ENCODE measurements around the gene DESI2. TPM values are rescaled to one million over a fixed set of nuclear protein-coding genes. Genes with fewer than 3 reads are reported as not detected.

The DESI2 gene
- total RNA-seq (2014; rRNA removed; shearing (Covaris generic)): 132 and 149 TPM in 2 replicates

GRCh38 chr1:244652623-244653438 is at the start of gene DESI2:
Gene DESI2, plus strand, starts transcription at chr1:244653126. Its CDS starts 188 bp downstream, at chr1:244653314.
- peak; percentile 97 for DNase-seq
- Histone ChIP-seq H3K27me3 (ENCODE audit: control insufficient read depth, insufficient read depth, low read length) (no peaks in the 10 kb centered on the region), H3K4me3 (ENCODE audit: insufficient read depth, low read depth, low read length) (peak within 1 kb of the TSS; percentile 99), H3K36me3 (replicated peaks; ENCODE audit: control insufficient read depth, insufficient read depth, low read length) (0 out of 2 replicates have a peak, but pooled peaks cover 1% of the 10 kb centered on the region)

GRCh38 chr1:244603498-244603897 is 49.4 kb upstream of the DESI2 start:
- DNase-seq: no peak
- Histone ChIP-seq H3K36me3 (replicated peaks; ENCODE audit: control insufficient read depth, insufficient read depth, low read length) (no peaks in the 10 kb centered on the region), H3K4me3 (ENCODE audit: insufficient read depth, low read depth, low read length) (no peak overlapping the region), H3K27me3 (ENCODE audit: control insufficient read depth, insufficient read depth, low read length) (no peaks in the 10 kb centered on the region)

DNA sequence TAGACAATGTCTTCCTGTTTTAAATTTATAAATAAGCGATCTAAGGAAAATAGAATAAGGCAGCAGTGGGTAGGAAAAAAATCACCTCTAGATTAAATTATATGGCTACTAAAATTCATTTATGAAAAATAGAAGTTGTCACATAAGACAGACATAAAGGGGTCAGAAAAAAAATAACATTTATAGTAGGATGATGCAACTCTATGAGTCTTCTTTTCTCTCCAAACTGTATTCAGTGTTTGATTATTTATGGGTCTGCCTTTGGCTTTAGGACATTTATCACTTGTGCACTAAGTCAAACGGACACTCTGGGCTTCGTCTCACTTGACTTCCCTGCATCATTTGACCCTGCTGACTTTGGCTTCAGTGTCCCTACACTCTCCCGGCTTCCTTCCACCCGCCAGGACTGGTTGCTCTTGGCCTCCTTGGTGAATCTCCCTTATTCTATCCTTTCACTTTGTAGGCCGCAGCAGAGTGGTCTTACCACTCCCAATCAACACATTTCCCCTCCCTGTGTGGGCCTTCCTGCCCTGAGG is 47.0 kb upstream of the DESI2 start:
- Histone ChIP-seq H3K27me3 (ENCODE audit: control insufficient read depth, insufficient read depth, low read length) (no peaks in the 10 kb centered on the region), H3K4me3 (ENCODE audit: insufficient read depth, low read depth, low read length) (no peak overlapping the region), H3K36me3 (replicated peaks; ENCODE audit: control insufficient read depth, insufficient read depth, low read length) (no peaks in the 10 kb centered on the region)
- DNase-seq: no peak

DNA sequence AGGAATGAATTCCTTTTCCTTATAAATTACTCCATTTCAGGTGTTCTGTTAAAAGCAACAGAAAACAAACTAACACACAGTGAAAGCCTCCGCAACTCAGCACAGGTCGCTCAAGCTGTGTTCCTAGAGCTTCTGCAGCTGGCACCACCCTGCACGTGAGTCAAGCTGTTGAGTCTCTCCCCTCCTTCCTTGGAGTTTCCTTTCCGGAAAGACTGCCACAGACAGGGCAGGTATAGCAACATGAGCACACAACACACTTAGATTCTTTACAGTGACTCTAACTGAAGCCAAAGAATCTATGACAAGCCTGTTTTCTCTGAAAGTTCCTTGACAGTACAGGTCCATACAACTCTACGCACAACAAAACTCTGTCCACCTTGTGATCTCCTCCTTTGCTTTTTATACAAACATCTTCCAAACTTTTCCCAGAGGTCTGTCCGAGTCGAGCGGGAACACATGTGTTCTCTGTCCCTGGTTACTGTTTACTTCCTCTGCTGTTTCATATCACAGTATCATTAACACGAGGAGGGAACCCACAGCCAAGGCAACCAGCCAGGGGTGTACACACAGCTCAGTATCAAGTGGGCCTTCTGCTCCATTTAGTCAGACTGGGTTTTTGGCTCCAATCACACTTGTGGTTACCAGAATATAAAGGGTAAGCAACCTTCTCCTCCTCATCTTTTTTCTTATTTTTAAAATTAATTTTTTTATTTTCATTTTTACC is 38.7 kb upstream of the DESI2 start:
- DNase-seq: no peak
- no peaks in the 10 kb centered on the region for H3K27me3 ChIP-seq (ENCODE audit: control insufficient read depth, insufficient read depth, low read length)
- H3K4me3 ChIP-seq (ENCODE audit: insufficient read depth, low read depth, low read length): no peak overlapping the region
- no peaks in the 10 kb centered on the region for H3K36me3 ChIP-seq (replicated peaks; ENCODE audit: control insufficient read depth, insufficient read depth, low read length)

DNA sequence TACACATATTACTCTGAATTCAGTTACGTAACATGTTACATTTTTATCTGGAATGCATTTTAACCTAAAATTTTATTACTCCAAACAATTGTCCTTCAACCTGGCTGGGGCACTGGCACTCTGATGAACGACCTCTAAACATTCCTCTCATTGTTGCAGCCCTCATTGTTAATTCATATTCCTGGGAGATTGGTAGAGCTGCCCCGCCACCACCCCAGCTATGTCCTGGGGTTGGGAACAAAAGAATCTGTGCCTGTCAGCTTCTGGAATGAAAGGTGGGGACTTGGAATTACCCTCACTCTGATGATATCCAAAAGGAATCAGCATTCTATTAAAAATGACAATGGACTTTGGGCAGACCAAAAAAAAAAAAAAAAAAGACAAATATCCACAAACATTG is 38.0 kb upstream of the DESI2 start:
- no peaks in the 10 kb centered on the region for H3K27me3 ChIP-seq (ENCODE audit: control insufficient read depth, insufficient read depth, low read length)
- no peak for DNase-seq
- H3K36me3 ChIP-seq (replicated peaks; ENCODE audit: control insufficient read depth, insufficient read depth, low read length): no peaks in the 10 kb centered on the region
- H3K4me3 ChIP-seq (ENCODE audit: insufficient read depth, low read depth, low read length): no peak overlapping the region

DNA sequence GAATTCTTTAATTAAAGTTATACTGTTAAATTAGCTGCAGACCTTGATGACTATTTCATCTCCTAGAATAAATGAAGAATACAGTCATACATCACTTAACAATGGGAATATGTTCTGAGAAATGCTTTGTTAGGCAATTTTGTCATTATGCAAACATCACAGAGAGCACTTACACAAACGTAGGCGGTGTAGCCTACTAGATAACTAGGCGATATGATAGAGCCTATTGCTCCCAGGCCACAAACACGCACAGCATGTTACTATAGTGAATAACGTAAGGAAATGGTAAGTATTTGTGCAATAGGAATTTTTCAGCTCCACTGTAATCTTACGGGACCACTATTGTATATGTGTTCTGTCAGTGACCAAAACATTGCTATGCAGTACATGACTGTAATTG is 37.6 kb upstream of the DESI2 start:
- DNase-seq: no peak
- Histone ChIP-seq H3K36me3 (replicated peaks; ENCODE audit: control insufficient read depth, insufficient read depth, low read length) (no peaks in the 10 kb centered on the region), H3K27me3 (ENCODE audit: control insufficient read depth, insufficient read depth, low read length) (no peaks in the 10 kb centered on the region)

DNA sequence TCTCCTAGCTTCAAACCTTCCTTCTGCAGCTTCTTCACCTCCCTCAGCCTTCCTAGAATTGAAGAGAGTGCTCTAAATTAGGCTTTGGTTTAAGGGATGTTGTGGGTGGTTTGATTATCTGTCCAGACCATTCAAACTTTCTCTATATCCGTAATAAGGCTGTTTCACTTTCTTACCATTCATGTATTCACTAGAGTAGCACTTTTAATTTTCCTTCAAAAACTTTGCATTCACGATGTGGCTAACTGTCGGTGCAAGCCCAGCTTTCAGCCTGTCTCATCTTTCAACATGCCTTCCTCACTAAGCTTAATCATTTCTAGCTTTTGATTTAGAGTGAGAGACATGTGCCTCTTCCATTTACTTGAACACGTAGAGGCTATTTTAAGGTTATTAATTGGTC is 26.2 kb upstream of the DESI2 start:
- Histone ChIP-seq H3K4me3 (ENCODE audit: insufficient read depth, low read depth, low read length) (no peak overlapping the region), H3K36me3 (replicated peaks; ENCODE audit: control insufficient read depth, insufficient read depth, low read length) (no peaks in the 10 kb centered on the region), H3K27me3 (ENCODE audit: control insufficient read depth, insufficient read depth, low read length) (no peaks in the 10 kb centered on the region)
- DNase-seq: no peak

More for the DNA sequence above, 37.6 kb upstream of the DESI2 start:
- no peak overlapping the region for H3K4me3 ChIP-seq (ENCODE audit: insufficient read depth, low read depth, low read length)

DNA sequence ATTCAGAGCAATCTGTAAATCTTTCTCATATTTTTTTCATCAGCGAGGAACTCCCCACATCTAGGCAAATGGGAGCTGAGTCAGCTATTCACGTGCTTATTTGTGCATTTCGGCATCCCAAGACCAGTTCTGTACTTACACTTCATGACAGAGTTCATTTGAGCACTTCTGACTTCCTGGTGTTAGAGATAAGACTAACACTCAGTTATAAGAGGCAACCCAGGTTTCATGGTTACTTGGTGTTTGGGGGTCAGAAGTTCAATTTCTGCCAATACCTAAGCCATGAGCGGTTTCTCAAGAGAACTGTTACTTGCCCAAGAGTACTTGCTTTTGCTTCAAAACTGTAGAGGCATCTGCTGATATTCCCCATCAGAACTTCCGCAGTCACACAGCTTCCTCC is 24.1 kb upstream of the DESI2 start:
- no peaks in the 10 kb centered on the region for H3K27me3 ChIP-seq (ENCODE audit: control insufficient read depth, insufficient read depth, low read length)
- H3K4me3 ChIP-seq (ENCODE audit: insufficient read depth, low read depth, low read length): no peak overlapping the region
- no peaks in the 10 kb centered on the region for H3K36me3 ChIP-seq (replicated peaks; ENCODE audit: control insufficient read depth, insufficient read depth, low read length)
- DNase-seq: no peak

DNA sequence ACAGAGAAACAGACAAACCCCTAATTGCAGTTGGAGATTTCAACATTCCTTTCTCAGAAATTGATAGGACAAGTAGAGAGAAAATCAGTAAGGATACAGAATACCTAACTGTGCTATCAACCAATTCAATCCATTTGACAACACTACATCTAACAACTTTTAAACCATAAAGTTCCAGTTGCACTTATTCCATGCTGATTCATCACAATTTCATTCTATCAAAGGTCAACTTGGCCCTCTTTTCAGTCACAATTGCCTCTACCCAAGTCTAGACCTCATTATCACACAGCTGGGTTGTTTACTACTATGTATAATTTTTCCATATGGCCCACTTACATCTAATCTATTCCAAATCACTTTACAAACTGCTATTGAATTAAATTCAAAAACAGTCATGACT is 19.8 kb upstream of the DESI2 start:
- no peak for DNase-seq
- Histone ChIP-seq H3K4me3 (ENCODE audit: insufficient read depth, low read depth, low read length) (no peak overlapping the region), H3K36me3 (replicated peaks; ENCODE audit: control insufficient read depth, insufficient read depth, low read length) (no peaks in the 10 kb centered on the region), H3K27me3 (ENCODE audit: control insufficient read depth, insufficient read depth, low read length) (no peaks in the 10 kb centered on the region)

- H3K36me3 ChIP-seq (replicated peaks; ENCODE audit: control insufficient read depth, insufficient read depth, low read length): no peaks in the 10 kb centered on the region
- no peak for DNase-seq
- H3K27me3 ChIP-seq (ENCODE audit: control insufficient read depth, insufficient read depth, low read length): no peaks in the 10 kb centered on the region
- no peak overlapping the region for H3K4me3 ChIP-seq (ENCODE audit: insufficient read depth, low read depth, low read length)
These were observed 18.4 kb upstream of the DESI2 start for GRCh38 chr1:244634546-244634945.

DNA sequence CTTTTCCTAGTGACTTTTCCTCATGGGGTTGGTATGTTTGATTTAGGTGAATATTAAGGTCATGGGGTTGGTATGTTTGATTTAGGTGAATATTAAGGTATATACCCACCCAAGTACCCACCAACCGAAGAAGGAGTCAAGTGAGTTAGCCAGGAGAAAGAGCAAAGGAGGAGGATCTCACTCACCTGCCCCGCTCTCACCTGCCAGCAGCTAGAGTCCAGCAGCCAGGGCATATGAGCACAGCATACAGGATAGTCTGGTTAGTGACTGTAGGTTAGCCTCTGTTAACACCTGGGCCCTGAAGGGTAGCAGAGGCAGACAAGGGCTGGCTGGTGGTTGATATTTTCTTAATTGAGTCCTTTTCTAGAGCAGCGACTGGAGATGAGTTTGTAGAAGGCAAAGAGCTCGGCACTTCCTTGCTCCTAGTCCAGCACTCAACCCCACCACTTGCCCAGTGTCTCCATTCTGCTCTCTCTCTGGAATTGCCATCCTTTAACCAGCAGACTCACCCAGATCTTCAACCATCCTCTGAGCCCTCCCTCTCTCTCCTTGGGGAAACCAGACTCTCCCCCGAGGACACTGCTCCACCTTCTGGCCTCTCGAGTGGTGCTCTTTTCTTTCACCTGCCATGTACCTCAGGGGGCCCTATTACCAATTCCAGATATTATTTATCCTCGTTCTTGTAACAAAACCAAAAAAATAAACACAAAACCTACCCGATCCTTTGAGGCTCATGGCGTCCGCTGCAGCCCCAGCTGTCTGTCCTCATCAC is 16.3 kb upstream of the DESI2 start:
- peak; percentile 51 for DNase-seq
- Histone ChIP-seq H3K36me3 (replicated peaks; ENCODE audit: control insufficient read depth, insufficient read depth, low read length) (no peaks in the 10 kb centered on the region), H3K27me3 (ENCODE audit: control insufficient read depth, insufficient read depth, low read length) (no peaks in the 10 kb centered on the region), H3K4me3 (ENCODE audit: insufficient read depth, low read depth, low read length) (no peak overlapping the region)

GRCh38 chr1:244639561-244639960 is 13.4 kb upstream of the DESI2 start:
- Histone ChIP-seq H3K27me3 (ENCODE audit: control insufficient read depth, insufficient read depth, low read length) (no peaks in the 10 kb centered on the region), H3K36me3 (replicated peaks; ENCODE audit: control insufficient read depth, insufficient read depth, low read length) (no peaks in the 10 kb centered on the region), H3K4me3 (ENCODE audit: insufficient read depth, low read depth, low read length) (no peak overlapping the region)

GRCh38 chr1:244640917-244641316 is 12.0 kb upstream of the DESI2 start:
- DNase-seq: no peak
- no peaks in the 10 kb centered on the region for H3K36me3 ChIP-seq (replicated peaks; ENCODE audit: control insufficient read depth, insufficient read depth, low read length)
- H3K4me3 ChIP-seq (ENCODE audit: insufficient read depth, low read depth, low read length): no peak overlapping the region
- no peaks in the 10 kb centered on the region for H3K27me3 ChIP-seq (ENCODE audit: control insufficient read depth, insufficient read depth, low read length)

More at GRCh38 chr1:244639561-244639960, 13.4 kb upstream of the DESI2 start:
- DNase-seq: no peak

GRCh38 chr1:244642526-244642925 is 10.4 kb upstream of the DESI2 start:
- DNase-seq: no peak
- Histone ChIP-seq H3K27me3 (ENCODE audit: control insufficient read depth, insufficient read depth, low read length) (no peaks in the 10 kb centered on the region), H3K36me3 (replicated peaks; ENCODE audit: control insufficient read depth, insufficient read depth, low read length) (no peaks in the 10 kb centered on the region), H3K4me3 (ENCODE audit: insufficient read depth, low read depth, low read length) (no peak overlapping the region)

Measured in H7 (cell line).